Measurements from ENCODE around the gene PANK4.

DNA sequence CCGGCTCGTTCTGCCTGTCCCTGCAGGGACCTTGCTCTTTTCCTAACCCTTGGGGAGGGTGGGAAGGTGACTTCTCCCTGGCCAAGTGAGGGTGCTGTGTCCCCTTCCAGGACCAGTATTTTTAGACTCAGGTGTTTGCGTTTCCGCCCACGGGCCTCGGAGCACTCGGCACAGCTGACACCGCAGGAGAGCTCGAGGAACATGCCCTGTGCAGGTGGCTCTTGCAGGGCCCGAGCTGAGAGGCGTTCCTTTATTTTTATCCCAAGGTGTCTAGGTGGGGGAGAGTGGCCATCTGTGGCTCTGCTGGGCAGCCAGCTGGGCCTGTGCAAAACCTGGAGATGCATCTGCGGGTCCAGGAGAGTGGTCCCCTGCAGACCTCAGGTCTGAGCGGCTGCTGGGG is 34.3 kb downstream of the PANK4 start:
- TF ChIP-seq, protein P1, sequence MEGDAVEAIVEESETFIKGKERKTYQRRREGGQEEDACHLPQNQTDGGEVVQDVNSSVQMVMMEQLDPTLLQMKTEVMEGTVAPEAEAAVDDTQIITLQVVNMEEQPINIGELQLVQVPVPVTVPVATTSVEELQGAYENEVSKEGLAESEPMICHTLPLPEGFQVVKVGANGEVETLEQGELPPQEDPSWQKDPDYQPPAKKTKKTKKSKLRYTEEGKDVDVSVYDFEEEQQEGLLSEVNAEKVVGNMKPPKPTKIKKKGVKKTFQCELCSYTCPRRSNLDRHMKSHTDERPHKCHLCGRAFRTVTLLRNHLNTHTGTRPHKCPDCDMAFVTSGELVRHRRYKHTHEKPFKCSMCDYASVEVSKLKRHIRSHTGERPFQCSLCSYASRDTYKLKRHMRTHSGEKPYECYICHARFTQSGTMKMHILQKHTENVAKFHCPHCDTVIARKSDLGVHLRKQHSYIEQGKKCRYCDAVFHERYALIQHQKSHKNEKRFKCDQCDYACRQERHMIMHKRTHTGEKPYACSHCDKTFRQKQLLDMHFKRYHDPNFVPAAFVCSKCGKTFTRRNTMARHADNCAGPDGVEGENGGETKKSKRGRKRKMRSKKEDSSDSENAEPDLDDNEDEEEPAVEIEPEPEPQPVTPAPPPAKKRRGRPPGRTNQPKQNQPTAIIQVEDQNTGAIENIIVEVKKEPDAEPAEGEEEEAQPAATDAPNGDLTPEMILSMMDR (IDR thresholded peaks at IDR 0.05) = no peak
- no peak for TF ChIP-seq POLR2A (IDR thresholded peaks at IDR 0.05)
- TF ChIP-seq POLR2AphosphoS5 (IDR thresholded peaks at IDR 0.05) = no peak
